Stimulated activated CD4-positive, alpha-beta T cell treated with anti-CD3 and anti-CD28 coated beads, TNF-alpha, amount 100 ng/mL, for 48 hours (primary cell): ENCODE measurements around the gene ATP6AP1.
A peak's percentile ranks its signal among the peaks of the same experiment; 100 is the strongest.
"Not testable (repeated sequence)": the region's sequence is repeated elsewhere in the genome, so short reads cannot be mapped to it uniquely, and the experiment has no call there.

Experiments
- DNase-seq, 3 donors: peaks; one replicate each; pipeline ENCODE4 v3.0.0-alpha.2; 2020; ENCODE audit warnings: low read depth in 3 of 3

The ATP6AP1 gene

GRCh38 chrX:154428176-154429171 is at the start of gene ATP6AP1:
ATP6AP1 (plus strand) TSS chrX:154428677; CDS start chrX:154428693, 16 bp downstream.
- DNase-seq = peak; percentile 67 to 83 (median 70)

DNA sequence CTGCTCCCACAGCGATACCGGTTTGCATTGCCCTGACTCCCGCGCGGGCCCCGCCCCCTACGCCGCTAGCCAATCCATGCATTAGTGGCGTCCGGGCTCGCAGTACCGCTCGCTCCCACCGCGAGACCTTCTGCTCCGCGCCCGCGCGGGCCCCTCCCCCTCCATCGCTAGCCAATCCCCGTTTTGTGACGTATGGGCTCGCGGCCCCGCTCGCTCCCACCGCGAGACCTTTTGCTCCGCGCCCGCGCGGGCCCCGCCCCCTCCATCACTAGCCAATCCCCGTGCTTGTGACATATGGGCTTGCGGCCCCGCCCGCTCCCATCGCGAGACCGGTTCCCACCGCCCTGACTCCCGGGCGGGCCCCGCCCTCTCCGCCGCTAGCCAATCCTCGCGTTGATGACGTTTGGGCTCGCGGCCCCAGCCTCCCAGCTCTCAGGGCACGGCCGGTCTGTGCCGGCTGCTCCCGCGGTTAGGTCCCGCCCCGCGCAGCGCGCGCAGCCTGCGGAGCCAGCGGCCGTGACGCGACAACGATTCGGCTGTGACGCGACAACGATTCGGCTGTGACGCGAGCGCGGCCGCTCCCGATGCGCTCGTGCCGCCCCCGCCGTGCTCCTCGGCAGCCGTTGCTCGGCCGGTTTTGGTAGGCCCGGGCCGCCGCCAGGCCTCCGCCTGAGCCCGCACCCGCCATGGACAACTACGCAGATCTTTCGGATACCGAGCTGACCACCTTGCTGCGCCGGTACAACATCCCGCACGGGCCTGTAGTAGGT is 49.5 kb upstream of the ATP6AP1 start, which contains the start of gene EMD:
EMD (plus strand) TSS at position 497 of the 770 bp plus-strand sequence; CDS start at position 687, 190 bp downstream.
- DNase-seq = peak; percentile 86 to 94 (median 88)

GRCh38 chrX:154379569-154379951 is 48.9 kb upstream of the ATP6AP1 start:
- DNase-seq = no peak

DNA sequence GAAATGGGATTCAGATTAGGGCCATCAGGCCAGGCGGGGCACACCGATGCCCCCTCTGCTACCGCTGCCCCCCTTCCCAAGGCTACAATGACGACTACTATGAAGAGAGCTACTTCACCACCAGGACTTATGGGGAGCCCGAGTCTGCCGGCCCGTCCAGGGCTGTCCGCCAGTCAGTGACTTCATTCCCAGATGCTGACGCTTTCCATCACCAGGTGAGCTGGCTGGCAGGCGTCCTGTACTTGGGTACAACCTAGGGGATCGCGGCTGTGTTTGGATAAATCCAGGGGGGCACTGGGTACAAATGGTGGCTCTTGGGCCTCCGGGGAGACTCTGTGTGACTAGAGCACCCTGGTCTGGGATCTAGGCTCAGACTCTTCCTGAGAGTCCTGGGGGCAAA is 48.3 kb upstream of the ATP6AP1 start:
- no peak for DNase-seq

DNA sequence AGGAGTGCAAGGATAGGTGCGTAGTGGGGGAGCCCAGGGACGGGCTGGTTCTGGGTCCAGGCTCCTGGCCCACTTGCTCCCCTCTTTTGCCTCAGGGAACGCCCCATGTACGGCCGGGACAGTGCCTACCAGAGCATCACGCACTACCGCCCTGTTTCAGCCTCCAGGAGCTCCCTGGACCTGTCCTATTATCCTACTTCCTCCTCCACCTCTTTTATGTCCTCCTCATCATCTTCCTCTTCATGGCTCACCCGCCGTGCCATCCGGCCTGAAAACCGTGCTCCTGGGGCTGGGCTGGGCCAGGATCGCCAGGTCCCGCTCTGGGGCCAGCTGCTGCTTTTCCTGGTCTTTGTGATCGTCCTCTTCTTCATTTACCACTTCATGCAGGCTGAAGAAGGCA is 47.7 kb upstream of the ATP6AP1 start:
- DNase-seq = no peak

GRCh38 chrX:154381271-154381670 is 47.2 kb upstream of the ATP6AP1 start:
- no peak for DNase-seq

DNA sequence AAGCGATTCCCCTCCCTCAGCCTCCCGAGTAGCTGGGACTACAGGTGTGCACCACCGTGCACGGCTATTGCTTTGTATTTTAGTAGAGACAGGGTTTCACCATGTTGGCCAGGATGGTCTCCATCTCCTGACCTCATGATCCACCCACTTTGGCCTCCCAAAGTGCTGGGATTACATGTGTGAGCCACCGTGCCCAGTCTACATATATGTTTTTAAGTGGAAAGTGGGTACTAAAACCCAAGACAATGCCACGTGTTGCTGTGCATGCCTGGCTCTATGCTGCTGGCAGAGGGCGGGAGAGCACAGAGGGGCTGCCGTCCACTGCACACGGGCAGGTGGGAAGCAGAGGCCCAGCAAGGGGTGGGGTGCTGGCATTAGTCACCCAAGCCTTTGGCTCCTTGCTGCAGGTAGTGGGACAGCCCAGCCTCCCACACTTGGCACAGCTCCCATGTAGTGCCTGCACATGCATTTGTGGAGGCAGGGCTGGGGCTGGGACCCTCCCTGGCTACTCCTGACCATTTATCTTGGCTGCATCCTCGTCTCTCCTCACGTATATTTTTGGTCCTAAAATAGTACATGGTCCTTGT is 45.9 kb upstream of the ATP6AP1 start:
- no peak for DNase-seq

GRCh38 chrX:154383359-154384283 is 44.9 kb upstream of the ATP6AP1 start:
- no peak for DNase-seq

- no peak for DNase-seq
Measured at GRCh38 chrX:154384284-154384892, 44.1 kb upstream of the ATP6AP1 start.

GRCh38 chrX:154388094-154388493 is 40.4 kb upstream of the ATP6AP1 start:
- DNase-seq = not testable (repeated sequence)

DNA sequence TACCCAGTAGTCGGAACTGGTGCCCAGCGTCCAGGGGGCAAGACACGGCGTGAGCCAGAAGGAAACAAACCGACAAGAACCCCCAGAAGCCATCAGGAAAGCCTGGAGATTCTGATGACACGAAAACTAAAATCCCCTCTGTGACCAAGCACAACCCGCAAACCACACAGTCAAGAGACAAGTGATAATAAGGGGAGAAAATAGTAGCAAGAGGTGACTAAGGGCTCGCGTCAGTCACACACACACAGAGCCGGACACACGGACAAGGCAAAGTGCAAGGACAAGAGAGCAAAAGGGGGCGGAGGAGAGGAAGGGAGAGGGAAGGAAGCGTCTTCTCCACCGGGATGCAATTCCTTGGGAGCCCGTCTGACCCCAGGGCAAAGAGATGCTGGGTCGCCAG is 39.8 kb upstream of the ATP6AP1 start:
- DNase-seq = not testable (repeated sequence)

GRCh38 chrX:154389812-154390747 is 38.4 kb upstream of the ATP6AP1 start:
- not testable (repeated sequence) for DNase-seq

GRCh38 chrX:154396363-154396762 is 32.1 kb upstream of the ATP6AP1 start:
- DNase-seq = not testable (repeated sequence)

- no peak for DNase-seq
Measured at GRCh38 chrX:154396973-154397887, 31.2 kb upstream of the ATP6AP1 start.

GRCh38 chrX:154397888-154398667 is 30.4 kb upstream of the ATP6AP1 start, which contains the start of gene RPL10:
RPL10 (plus strand) TSS chrX:154398377; CDS start chrX:154398520, 143 bp downstream.
- peak; percentile 74 to 89 (median 75) for DNase-seq

- DNase-seq = peak in 2 of 3 donors; percentile 63 to 68
Measured at GRCh38 chrX:154398668-154399526, 29.6 kb upstream of the ATP6AP1 start.
